HG02943 (cell line): ENCODE results near the gene RTL1.

ENCODE experiments used
- ATAC-seq: cut with Tn5 transposase; IDR thresholded peaks from one replicate; pipeline ENCODE4 v1.9.1; 2021; ENCODE audit warnings: mild to moderate bottlenecking, low read depth, moderate library complexity; ENCODE audit not compliant: unreplicated experiment

The RTL1 gene

DNA sequence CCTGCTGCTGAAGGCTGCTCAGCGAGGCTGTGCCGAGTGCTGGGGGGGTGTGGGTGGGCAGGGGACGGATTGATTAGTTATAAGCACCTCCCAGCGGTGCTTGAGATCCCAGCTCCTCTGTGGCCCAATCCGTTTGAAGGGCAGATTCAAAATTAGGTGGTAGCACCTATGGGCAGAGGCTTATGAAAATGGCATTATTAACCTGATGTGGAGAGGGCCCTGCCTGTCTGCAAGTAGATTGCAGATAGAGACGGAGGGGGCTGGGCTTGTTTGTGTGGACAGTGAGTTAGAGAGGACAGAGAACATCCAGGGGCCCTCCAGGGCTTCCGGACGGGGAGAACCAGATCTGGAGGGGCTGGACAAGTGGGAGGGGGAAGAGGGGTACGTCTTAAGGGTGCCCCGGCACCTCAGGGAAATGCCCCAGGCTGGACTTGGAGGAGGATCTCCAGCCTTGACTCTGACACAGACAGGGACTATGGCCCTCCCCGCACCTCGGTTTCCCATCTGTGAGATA lies at the start of gene RTL1:
Gene RTL1 (minus strand): TSS at position 51 of the 514 bp plus-strand sequence. CDS start 18,934 bp downstream, outside the sequence.
- ATAC-seq: no peak

DNA sequence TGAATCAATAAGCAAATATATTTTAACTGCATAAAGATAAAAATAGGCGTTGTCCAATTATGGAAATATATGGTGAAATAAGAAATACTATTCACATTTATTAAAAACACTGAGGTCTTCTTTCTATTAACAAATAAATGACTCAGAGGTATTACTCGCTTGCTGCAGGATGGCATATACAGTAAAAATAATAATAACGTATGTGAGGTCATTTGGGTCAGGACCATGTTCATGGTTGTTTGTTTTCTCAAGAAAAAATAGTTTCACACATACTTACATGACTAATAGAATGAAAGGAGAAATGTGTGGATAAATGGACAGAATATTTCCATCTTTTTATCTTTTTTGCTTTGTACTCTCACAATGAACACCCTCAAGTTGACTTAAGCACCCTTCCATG lies 46.5 kb upstream of the RTL1 start:
- ATAC-seq: no peak

DNA sequence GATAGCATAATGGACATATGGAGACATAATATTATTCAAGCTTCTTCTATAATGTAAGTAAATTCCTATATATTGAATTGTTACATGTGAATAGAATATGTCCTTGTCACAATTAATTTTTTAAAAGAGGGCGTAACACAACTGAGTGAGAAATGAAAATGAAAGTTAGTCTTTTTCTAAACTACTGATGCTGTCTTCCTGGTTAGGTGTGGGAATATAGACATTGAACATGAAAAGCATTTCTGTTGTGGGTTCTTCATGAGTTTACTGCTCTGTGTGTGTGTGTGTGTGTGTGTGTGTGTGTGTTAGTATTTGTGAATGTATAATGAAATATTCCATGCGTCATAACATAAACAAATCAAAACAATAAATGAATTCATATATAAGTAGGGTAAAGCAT lies 40.5 kb upstream of the RTL1 start:
- ATAC-seq: no peak

DNA sequence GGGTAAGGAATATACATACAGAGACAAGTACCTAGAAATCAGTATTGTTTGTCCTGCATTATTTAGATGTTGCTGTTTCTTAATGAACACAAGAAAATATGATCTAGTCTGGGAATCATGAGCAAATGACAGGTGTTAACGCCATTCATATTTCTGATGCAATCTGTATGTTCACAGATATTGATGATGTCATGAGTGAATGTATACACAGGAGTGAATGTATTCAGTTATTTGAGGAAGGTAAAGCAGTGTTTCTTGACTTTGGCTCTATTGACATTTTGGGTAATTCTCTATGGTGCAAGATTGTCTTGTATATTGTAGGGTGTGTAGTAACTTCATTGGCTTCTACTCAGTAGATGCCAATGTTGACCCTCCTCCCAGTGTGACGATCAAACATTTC lies 26.7 kb upstream of the RTL1 start:
- no peak for ATAC-seq

DNA sequence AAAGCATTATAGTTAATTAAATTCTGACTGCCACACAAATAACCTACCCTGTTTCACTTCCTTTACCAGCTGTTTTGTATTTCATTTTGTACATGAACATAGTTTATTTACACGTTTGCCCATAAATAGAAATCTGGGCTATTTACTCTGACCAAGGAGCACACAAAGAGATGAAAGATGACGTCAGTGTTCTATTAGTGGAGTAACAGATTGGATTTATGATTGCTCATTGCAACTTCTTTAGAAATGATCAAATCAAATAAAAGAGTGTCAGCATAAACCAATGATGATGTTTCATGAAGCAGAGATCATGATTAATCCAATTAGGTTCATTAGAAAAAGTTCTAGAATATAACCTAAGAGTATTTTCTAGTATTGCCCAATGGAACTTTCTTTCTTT lies 12.0 kb upstream of the RTL1 start:
- ATAC-seq: no peak

DNA sequence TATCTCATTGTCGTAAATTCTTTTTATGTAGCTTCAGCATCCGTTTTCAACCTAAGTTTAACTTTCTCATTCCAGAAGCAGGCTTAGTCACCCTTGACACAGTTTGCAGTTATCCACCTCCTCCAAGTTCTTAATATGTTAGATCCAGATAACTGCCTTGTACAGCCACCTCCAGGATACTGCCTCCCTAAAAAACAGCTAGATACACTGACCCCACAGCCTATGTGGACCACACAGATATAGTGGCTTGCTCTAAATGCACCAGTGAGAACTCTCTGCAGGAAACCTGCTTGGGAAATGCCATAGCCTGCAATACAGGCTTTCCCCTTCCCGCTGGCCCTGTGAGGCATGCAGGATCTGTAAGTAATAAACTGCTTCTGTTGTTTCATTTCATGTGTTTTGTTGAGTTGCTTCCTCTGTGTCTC lies 11.1 kb upstream of the RTL1 start:
- no peak for ATAC-seq

DNA sequence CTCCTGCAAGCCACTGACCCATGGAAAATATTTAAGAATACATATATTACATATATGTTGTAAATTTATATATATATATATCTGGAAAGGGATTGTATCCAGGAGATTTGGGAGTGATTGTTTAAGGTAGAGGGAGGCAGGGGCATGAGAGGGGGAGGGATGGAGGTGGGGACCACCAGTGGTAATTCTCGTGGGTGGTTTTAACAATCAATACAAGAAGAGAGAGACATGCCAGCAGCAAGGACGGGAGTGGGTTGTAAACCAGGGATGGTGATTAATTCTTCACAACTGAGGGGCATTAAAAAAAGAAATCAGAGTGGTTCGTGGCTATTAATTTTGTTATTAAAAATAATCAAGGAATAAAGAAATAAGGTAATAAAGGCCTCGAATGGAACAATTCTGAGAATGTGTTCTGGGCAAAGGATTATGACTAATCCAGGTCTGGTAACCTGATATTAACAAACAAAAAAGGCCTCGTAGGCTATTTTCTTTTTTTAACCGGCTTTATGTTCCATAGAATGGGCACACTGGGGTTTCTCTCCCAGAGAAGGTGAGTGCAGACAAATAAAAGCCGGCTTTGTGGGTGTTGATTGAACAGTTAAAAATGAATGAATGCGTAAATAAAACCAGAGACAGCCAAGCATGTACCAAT lies 8.3 kb upstream of the RTL1 start:
- ATAC-seq: no peak

DNA sequence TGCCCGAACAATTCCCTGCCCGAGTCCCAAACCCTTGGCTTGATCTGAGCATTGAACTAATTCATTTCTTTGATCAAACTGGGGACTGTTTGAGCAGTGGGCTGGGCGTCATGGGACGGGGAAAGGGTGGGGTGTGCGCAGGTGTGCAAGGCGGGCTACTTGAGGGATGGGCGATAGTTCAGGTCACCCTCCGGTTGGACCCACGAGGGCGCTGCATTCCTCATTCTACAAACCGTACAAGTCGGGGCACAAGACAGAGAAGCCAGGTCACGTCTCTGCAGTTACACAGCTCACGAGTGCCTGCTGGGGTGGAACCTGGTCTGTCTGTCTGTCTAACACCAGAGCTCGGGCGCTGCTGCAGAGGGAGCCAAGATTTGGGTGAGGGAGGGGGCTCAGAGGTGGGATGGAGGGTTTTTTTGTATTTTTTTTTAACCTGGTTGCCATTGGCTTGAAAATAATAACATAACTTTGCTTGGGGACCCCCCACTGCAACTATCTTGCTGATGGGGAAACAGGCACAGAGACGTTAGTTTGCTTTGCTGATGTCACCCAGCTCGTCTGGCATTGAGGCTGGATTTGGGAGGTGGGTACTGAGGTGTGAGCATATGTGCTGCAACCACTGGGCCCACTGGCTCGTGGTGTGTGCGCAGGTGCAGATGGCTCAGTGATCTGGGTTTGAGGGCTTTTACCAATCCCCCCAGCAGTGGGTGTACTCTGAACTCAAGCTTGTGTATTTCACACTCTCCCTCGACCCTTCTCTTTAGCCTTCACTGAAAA lies 7.6 kb upstream of the RTL1 start:
- no peak for ATAC-seq

DNA sequence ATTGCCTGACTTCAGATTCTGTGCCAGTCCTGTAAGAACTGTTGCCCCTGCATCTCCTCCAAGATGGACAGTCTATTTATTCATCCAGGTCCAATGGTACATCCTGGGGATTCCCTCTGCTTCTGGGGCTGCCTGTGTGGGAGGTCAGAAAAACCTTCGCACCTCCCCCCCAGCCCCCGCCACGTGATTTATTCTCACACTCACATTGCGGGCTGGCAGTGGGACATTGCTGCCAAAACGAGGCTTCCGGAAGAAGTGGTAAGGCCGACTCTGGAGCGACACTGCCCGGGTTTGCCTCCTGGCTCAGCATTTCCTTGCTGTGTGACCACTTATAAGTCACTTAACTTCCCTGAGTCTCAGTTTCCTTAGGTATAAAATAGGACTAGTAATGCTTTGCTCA lies 5.9 kb upstream of the RTL1 start:
- no peak for ATAC-seq

DNA sequence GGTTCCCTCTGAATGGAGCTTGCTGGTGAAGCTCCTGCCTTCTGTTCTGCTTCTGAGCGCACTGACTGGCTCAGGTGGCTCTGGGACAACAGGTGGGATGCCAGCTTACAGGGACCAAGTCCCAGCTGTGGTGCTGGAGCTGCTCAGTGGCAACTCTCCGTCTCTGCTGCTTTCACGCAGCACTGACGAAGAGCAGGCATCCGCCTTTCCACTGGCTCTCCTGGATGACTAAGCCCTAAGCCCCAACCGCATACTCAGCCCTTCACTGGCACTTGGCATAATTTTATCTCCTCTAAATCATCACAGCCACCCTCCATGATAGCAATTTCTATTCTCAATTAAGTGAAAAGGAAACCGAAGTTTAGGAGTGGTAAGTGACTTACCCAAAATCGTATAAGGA lies 3.7 kb upstream of the RTL1 start:
- no peak for ATAC-seq

DNA sequence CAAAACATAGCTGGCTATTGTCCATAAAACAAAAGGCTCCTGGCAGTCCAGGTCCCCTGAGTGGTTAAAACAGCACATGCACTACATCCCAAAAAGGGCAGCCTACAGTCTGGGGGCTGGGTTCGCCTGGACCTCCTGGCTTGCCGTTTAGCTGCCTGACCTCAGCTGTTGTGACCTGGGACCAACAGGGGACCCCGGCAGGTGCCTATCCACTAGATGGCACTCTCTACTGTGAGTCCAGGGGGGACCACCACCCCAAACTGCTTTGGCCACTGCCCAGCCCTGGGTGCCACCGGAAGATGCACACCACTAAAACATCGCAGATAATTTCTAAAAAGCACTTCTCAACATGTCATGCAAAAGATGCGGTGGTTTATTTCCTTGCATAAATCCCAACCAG lies 2.9 kb upstream of the RTL1 start:
- ATAC-seq: no peak

DNA sequence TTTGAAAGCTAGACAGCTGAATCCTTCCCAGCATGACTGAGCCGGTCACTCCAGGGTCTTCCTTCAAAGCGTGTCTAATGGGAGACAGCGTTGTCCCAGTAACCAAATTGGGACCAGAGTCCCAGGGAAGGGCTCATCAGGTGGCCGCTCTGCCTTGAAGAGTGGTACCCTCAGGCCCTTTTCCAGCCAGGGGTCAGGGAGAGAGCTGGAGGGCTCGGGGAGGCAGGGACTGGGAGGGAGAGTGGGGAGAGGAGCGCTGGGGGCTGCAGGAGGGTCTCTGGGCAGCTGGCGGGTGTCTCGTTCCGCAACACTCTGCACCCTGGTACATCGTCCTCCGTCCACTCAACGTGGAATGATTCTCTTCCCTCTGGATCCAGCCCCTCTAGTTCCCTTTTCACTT lies 1.6 kb upstream of the RTL1 start:
- ATAC-seq: no peak

DNA sequence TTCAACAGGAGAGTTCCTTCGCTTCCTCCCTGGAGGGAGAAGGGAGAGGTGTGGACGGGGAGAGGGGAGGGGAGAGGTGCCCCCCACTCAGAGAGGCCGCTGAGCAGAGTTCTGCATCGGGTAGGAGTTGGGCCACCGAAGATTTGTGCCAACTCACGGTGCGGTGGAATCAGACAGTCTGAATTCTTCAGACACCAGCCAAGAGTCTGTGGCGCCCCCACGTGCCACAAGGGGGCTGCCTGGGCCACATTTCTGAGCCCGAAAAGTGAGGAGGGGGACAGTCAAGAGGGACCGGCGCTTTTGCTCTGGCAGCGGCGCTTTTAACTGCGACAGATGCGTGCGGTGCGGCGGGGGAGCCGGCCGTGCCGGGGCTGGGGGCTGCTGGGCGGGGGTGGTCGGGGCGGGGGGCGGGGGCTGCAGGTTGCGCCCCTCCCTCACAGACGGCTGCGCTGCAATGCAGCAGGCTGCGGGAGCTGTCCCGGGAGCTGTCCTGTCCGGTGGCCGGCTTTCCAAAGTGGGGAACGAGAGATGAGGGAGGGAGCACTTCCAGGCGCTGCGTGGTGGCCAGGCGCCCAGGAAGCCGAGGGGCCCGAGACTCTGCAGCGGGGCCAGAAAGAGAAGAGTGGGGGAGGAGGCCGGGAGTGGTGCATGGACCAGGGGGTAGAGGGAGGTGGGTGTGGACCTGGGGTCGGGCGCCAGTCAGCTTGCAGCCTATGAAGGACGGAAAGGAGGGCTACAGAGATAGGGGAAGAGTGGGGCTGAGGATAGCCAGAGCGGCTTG lies 975 bp upstream of the RTL1 start:
- no peak for ATAC-seq

DNA sequence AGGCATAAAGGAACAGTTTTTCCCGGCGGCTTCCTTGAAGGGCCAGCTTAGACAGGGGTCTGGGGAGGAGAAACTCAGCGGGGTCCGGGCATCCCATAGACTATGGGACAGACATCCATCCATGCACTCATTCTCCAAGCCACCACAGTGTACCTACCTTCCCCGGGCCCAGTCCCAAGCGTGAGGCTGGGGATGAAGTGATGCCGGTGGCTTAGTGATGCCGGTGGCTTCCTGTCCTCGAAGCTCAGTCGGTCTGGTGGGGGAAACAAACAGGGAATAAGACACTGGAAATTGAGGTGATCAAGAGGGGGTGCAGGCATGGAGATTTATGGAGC lies 421 bp downstream of the RTL1 start:
- ATAC-seq: no peak

DNA sequence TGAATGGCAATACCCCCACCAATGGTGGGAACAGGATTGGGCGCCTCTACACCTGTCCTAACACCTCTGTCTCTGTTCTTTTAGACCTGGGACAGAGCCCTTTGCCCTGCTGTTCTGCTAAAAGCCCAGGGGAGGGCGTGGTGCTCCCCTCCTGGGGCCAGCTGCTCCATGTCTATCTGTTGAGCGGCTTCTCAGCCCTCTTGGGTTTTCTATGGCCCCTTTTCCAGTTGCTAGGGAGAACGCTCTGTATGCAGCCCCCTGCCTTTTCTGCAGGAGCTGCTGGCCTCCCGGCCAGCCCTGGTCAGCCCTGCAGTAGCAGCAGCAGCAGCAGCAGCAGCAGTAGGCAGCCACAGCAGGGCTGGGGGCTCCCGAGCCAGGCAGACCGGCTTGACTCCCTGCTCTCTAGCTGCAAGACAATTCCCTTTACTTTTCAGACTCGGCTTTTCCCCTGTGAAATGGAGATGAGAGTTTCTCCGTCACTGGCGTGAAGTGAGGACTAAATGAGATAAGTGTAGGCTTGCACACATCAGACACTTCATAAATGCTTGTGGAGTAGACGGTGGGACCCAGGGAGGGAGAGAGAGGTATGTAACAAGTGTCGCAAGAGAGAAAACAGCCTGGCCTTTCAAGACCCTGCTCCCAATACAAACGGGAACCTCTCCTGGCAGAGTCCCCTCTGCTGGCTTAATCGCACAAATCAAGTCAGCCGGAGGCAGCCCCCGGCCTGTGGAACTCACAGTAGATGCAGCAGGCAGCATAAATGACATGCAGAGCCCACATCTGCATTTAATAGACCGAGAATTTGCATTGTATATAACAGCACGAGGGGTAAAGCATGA lies 1.0 kb downstream of the RTL1 start:
- no peak for ATAC-seq

DNA sequence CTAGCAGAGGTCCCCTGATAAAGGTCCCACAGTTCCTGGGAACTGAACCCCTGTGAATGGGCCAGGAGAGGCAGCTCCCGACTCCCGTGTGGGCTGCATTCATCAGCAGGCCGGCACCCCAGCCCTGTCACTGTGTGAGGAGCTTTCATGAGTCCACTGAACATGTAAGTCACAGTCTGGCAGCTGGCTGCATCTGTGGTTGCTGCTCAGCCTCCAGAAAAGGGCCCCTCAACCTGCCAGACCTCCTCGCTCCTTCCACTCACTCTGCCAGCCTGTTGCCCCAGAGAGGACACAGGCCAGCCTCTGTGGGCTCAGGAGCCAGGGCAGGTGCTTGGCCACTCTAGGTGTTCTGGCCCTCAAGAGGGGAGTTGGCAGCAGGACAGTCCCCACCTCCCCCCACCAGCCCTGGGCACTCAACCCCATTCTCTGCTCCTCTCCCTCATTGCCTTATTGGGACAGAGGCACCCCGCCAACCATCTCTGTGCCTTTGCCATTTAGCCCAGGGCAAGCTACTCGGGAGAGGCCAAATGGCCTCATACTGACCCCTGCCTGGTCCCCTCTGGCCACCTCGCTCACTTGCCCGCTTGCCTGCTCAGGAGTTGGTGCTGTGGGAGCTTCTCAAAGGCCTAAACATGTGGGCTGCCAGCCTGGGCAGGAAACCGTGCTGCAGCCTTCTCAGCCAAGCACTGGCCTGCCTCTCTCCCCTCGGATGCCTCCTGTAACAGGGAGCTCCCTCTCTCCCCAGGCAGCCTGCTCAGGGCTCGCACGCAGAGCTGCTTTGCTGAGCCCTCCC lies 1.9 kb downstream of the RTL1 start:
- ATAC-seq: no peak

DNA sequence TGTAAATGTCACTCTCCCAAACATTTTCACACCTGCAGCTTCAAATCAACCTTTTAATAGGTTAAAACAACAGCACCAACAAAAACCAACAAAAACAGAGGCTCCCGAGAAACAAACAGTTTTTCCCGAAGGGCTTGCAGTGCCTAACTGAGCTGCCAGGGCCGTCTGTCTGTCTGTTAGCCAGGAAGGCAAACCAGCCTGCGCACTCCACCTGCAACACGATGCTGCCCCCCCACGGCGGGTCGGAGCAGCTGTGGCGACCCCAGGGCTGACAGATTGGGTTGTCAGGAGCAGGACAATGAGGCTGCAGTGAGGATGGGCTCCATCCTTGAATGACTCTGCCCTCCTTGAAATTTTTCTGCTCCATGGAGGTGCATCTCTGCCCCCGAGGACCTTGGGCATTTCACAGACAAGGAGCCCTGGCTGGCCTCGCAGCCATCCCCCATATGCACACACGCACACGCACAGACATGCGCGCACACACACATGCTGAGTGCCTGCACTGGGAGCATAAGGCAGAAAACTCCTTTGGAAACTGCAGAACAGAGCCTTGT lies 2.6 kb downstream of the RTL1 start:
- ATAC-seq: no peak

DNA sequence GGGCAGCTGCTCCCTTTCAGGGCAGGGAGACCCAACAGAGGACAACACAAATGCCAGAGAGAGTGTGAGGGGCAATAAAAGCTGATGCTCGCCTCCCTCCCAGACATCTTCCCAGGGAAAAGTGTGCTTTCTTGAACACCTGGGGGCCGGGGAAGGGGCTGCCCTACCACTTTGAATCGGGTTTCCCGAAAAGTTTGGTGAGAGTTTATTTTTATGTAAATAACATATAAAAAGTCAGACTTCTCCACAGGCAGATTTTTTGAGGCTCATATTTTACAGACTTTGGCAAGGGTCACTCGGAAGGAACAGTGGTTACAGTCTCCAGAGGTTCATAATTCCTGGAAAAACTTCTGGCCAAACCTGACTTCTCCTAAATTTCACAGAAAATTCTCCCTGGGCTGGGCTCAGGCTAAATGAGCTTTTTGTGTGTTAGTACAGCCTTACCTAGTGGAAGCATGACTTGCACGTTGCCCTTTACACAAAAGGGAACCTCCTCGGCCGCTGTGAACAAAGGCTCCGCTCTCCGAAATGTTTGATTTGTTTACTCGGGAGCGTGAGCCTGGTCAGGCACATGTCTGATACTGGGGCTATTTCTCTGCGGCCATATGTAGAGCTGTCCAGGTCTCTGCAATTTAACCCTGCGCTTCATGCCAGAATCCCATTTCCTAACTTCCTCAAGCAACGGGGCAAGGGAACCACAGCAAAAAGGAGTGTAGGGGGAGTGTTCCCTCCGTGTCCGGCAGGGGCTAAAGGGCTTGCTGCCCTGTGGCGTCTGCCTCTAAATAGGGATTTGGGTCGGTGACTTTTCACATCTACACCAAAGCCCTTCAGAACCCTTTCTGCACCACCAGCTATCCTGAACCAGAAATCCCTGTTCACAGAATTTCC lies 3.4 kb downstream of the RTL1 start:
- no peak for ATAC-seq
